HG02938 (cell line): ENCODE data around the gene ZYX.
"Not testable (repeated sequence)": the region's sequence is repeated elsewhere in the genome, so short reads cannot be mapped to it uniquely, and the experiment has no call there.

Experiments
- ATAC-seq: cut with Tn5 transposase; IDR thresholded peaks from one replicate; pipeline ENCODE4 v1.9.1; 2021; ENCODE audit warnings: mild to moderate bottlenecking, moderate library complexity; ENCODE audit not compliant: unreplicated experiment

The ZYX gene

DNA sequence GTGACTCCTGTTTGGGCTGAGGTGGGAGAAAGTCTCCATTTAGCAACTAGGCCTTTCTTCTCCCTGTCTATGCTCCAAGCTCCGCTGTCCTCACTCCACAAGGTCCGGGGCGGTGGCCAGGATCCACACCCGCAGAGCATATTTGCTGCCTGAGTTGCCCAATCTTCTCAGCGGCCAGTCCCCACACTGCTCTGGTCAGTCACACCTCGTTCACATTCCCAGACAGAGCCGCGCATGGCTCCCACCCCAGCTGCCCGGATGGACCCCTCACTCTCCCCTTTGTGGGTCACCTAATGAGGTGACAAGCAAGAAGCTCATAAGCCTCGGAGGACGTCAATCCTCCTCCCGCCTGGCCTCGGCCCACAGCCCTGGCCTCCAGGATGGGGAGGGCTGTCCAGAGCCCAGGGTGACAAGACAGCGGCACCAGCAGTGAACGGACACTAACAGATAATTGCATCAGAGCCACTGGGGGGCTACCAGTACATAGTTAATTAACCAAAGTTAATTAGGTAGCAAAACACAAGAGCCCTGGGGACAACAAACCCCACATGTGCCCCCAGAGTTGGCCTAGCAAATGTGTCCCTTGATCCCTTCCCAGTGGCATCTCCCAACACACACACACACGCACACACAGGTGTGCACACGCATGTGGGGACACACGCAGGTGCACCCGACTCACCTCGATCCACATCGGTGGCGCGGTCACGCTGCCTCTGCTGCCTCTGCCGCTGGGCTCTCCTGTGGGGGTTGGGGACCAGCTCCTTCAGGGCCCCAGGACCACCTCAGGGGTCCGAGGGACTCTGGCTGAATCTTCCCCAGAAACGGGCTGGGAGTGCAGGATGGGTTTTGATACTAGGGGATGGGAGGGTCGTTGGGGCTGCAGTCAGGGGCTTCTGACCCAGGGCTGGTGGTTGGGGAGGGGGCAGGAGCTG is 15.7 kb downstream of the ZYX start:
- ATAC-seq, result no peak

DNA sequence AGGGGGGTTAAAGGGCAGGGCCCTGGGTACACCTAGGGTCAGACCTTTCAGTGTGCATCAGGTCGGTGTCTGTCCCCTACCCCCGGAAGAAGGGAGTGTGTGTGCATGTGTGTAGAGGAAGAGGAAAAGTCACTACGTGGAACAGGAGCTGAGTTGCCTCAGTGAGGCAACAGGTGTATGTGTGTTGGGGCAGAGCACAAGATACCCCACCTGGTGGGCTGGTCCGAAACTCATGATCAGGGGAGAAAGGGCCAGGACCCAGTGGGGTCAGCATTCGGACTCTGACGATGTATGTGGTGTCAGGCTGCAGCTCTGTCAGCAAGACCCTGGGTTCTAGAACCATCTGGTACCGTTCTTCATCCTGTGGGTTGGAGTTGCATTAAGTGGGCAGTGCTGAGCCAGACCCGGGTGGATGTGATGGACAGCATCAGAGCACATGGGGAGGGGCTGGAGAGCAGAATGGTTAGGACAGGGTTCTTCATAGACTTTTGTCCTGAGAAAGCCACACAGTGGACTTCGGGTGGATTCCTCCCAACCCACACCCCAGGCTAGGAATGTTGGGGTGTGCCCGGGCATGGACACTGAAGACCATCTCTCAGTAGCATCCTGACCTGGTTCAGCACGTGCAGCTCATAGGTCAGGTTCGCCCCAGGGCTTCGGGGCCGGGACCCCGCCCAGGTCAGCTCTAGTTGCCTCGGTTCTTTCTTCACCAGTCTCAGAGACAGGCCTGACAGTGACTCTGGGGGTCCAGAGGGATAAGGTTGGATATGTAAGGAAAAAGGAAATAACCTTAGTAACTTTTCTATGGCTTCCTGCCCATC is 16.8 kb downstream of the ZYX start:
- ATAC-seq, result no peak

- ATAC-seq, result no peak
Measured at GRCh38 chr7:143398616-143399015, 17.5 kb downstream of the ZYX start.

GRCh38 chr7:143399151-143399550 is 18.0 kb downstream of the ZYX start:
- no peak for ATAC-seq

- no peak for ATAC-seq
Measured at GRCh38 chr7:143399642-143400041, 18.5 kb downstream of the ZYX start.

GRCh38 chr7:143401265-143401664 is 20.1 kb downstream of the ZYX start:
- ATAC-seq, result no peak

DNA sequence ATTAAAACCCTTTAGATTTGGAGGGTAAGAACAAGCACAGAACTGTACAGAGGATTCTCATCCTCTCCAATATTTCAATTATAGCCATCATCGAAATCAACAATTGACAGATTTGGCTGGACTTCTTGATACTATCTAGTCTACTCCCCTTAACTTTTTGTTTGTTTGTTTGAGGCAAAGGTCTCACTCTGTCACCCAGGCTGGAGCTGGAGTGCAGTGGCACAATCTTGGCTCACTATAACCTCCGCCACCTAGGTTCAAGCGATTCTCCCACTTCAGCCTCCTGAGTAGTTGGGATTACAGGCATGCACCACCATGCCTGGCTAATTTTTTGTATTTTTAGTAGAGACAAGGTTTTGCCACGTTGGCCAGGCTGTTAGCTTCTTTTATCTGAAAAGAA is 21.1 kb downstream of the ZYX start:
- not testable (repeated sequence) for ATAC-seq

GRCh38 chr7:143405173-143406001 is 24.2 kb downstream of the ZYX start:
- no peak for ATAC-seq

DNA sequence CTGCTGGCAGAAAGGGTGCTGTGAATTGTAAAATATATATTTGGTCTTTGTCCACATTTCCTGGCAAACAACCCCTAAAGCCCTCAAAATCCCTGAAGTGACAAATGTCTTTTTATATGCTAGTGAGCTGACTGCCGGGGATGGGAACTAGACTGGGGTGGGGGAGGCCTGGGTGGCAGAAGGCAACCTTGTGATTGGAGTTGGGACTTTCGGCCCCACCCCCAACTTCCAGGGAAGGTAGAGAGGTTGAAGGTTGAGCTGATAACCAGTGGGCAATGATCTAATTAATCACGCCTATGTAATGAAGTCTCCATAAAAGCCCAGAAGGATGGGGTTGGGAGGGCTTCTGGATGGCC is 24.8 kb downstream of the ZYX start:
- no peak for ATAC-seq

GRCh38 chr7:143407287-143408251 is 26.4 kb downstream of the ZYX start:
- ATAC-seq, result no peak

- no peak for ATAC-seq
Measured at GRCh38 chr7:143408252-143408685, 27.1 kb downstream of the ZYX start.

DNA sequence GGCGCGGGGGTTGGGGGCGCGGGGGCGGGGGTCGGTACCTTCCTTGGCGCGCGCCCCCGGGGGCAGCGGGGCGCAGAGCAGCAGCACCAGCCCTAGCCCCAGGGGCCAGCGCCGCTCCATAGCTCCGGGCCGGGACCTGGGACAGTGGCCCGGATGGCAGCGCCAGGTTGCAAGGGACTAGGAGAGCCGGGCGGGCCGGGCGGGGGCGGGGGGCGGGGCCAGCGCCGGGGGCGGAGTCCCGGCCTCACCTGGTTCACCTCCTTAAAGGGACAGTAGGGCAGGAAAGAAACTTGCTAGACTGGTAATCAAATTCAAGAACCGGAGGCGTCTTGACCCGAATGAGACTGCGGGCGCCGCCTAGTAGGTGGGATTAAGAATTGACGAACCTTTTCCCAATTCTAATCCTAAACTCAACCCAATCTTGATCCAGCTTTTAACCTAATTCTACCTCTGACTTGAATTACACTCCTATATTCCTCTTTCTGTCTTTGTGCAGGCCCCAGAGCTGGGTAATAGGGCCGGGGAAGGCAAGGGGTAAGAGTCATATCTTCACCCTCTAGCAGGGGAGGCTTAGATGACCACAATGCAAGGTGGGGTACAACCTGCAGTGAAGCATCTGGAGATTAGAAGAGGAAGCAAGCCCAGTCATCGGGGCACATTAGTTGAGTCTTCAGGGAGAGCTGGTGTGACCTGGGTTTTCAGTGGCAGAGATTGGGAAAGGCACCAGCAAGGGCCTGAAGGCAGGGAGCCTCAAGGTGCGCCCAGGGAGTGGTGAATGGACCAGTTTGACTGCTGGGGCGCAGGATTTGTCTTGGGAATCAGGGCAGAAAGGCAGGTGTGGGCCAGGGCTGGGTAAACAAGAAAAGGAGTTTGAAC is 27.8 kb downstream of the ZYX start, which contains the start of gene EPHA1:
EPHA1 (minus strand) TSS at position 171 of the 876 bp plus-strand sequence; CDS start at position 120, 51 bp downstream.
- ATAC-seq, result no peak

DNA sequence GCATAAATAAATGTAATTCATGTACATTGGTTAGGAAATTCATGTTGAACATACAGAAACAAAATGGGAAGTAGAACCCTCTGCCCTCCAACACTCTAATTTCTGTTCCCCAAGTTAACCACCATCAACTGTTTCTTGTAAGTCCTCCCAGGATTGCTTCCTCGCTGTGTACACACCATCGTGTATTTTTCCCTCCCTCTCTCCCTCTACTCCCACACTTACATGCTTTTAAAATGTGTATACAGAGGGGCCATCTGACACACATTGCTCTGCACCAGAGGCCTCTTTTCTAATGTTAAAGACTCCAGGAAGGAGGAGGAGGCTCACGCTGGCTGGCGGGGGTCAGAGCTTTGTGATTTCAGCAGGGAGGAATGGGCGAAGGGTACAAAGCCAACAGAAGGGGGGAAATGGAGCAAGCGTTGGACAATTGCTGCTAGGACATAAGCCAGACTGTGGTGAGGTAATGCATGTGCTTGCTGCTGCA is 29.4 kb downstream of the ZYX start:
- no peak for ATAC-seq

- no peak for ATAC-seq
Measured at GRCh38 chr7:143411976-143412708, 31.0 kb downstream of the ZYX start.

DNA sequence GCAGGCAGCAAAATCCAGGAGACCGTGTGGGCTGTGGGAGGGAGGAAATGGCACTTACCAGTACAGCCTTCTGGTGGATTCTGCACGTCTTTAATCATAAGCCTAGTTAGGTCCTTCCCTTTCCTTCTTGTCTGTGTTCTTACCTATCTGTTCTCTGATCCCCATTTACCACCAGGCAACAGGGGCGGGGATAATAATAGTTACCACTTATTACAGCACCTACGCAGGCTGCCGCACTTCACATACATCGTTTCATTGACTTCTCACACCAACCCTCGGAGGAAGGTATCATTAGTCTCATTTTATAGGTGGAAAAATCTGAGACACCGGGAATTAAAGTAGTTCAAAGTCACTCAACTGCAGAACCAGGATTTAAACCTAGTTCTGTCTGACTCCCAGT is 32.0 kb downstream of the ZYX start:
- no peak for ATAC-seq

DNA sequence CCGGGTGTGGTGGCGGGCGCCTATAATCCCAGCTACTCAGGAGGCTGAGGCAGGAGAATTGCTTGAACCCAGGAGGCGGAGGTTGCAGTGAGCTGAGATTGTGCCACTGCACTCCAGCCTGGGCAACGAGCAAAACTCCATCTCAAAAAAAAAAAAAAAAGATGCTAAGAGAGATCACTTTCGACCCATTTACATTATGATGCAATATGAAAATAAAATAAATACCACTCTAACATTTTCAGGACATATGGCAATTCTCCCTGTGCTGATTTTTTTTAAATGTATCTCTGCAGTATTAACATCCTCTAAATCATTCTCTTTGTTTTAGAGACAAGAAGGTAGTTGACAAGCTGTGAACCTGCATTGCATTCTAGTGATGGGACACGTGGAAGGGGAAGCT is 34.1 kb downstream of the ZYX start:
- ATAC-seq, result not testable (repeated sequence)

GRCh38 chr7:143415742-143416397 is 34.7 kb downstream of the ZYX start:
- no peak for ATAC-seq
